ENCODE results near the gene KRTAP13-2. TPM values are rescaled to one million over a fixed set of nuclear protein-coding genes. Genes with fewer than 3 reads are reported as not detected.

Gene KRTAP13-2
- total and polyA plus RNA-seq, 12 donors: 0.41 TPM; not detected in 11

DNA sequence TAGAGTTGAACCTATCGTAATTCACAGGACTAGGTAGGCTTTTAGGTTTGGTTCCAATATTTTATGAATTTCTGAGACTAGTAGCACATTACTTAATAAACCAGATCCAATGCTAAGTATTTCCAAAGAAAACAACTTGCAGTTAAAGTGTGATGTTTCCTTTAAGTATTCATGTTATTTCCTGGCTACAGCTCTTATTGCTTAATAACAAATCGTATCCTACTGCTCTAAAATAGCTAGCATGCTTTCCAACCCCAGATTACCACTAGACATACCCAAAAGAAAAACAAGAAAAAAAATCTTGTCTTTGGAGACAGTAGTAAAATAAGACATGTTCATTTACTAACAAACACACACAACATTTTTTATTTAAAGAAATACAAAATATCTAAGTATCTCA lies 35.5 kb downstream of the KRTAP13-2 start:
- WGBS, 4 donors: 54 to 68% (median 60%) methylated on average over 2 of the region's 2 CpGs
- no peak for DNase-seq
- no peak for TF ChIP-seq POLR2A (IDR thresholded peaks at IDR 0.05)
- TF ChIP-seq, protein P1, sequence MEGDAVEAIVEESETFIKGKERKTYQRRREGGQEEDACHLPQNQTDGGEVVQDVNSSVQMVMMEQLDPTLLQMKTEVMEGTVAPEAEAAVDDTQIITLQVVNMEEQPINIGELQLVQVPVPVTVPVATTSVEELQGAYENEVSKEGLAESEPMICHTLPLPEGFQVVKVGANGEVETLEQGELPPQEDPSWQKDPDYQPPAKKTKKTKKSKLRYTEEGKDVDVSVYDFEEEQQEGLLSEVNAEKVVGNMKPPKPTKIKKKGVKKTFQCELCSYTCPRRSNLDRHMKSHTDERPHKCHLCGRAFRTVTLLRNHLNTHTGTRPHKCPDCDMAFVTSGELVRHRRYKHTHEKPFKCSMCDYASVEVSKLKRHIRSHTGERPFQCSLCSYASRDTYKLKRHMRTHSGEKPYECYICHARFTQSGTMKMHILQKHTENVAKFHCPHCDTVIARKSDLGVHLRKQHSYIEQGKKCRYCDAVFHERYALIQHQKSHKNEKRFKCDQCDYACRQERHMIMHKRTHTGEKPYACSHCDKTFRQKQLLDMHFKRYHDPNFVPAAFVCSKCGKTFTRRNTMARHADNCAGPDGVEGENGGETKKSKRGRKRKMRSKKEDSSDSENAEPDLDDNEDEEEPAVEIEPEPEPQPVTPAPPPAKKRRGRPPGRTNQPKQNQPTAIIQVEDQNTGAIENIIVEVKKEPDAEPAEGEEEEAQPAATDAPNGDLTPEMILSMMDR (IDR thresholded peaks at IDR 0.05): no peak
- Histone ChIP-seq H3K27ac (no peak overlapping the region), H3K27me3 (no peaks in the 10 kb centered on the region), H3K9me3 (replicated peaks in 1 of 3) (no peaks in the 10 kb centered on the region), H3K4me3 (no peak overlapping the region), H3K4me1 (replicated peaks in 1 of 2) (no peaks in the 10 kb centered on the region), H3K36me3 (replicated peaks in 1 of 2) (no peaks in the 10 kb centered on the region)
- intact Hi-C loops (cut with DNase I): no loop called here

DNA sequence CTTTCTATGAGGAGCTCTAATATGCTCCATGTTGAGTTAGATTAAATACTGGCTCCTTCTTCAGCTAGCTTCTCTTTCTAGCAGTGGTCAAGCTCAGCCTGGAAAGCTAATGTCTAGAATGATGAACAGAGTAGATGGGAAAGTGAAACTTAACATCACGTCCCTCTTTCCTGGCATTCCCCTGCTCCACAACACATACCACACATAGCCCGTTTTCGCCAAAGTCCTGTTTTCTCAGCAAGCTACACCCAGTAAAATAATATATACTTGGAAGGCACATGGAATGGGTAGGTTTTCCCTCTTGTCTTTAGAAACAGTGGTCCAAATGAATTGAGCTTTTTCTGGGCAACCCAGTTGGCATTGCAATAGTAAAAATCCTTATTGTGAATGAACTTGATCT lies 38.3 kb downstream of the KRTAP13-2 start:
- WGBS, 4 donors: 62 to 78% (median 72%) methylated on average over 3 of the region's 3 CpGs
- no peaks in the 10 kb centered on the region for H3K27me3 ChIP-seq
- no peaks in the 10 kb centered on the region for H3K36me3 ChIP-seq (replicated peaks in 1 of 2)
- no peaks in the 10 kb centered on the region for H3K9me3 ChIP-seq (replicated peaks in 1 of 3)
- TF ChIP-seq POLR2A (IDR thresholded peaks at IDR 0.05): no peak
- TF ChIP-seq, protein P1 (IDR thresholded peaks at IDR 0.05): no peak
- H3K27ac ChIP-seq: no peak overlapping the region
- intact Hi-C loops (cut with DNase I): no loop called here
- no peak overlapping the region for H3K4me3 ChIP-seq
- no peaks in the 10 kb centered on the region for H3K4me1 ChIP-seq (replicated peaks in 1 of 2)
- DNase-seq: no peak

DNA sequence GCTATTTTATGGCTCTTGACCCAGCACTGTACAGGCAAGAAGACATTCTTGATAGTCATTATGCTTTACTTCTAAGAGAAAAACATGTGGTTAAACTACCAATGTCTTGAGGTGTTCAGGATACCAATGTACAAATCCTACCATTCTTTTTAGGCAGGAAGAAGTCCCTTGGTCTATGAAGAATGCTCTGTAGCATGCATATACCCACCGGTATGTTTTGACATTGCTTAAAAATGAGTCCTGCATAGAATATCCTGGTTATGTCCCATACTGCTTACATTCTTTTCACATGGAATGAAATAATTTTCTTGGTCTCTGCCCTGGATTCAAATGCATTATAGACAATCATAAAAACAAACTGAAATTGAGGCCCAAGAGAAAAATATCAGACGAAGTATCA lies 39.4 kb downstream of the KRTAP13-2 start:
- TF ChIP-seq, protein P1 (IDR thresholded peaks at IDR 0.05): no peak
- no peak for TF ChIP-seq POLR2A (IDR thresholded peaks at IDR 0.05)
- DNase-seq: no peak
- H3K4me1 ChIP-seq (replicated peaks in 1 of 2): no peaks in the 10 kb centered on the region
- no peaks in the 10 kb centered on the region for H3K36me3 ChIP-seq (replicated peaks in 1 of 2)
- intact Hi-C loops (cut with DNase I): no loop called here
- no peak overlapping the region for H3K27ac ChIP-seq
- no peaks in the 10 kb centered on the region for H3K27me3 ChIP-seq
- H3K9me3 ChIP-seq (replicated peaks in 1 of 3): no peaks in the 10 kb centered on the region
- 77 to 85% (median 79%) methylated on average over 2 of the region's 2 CpGs for WGBS, 4 donors
- H3K4me3 ChIP-seq: no peak overlapping the region

DNA sequence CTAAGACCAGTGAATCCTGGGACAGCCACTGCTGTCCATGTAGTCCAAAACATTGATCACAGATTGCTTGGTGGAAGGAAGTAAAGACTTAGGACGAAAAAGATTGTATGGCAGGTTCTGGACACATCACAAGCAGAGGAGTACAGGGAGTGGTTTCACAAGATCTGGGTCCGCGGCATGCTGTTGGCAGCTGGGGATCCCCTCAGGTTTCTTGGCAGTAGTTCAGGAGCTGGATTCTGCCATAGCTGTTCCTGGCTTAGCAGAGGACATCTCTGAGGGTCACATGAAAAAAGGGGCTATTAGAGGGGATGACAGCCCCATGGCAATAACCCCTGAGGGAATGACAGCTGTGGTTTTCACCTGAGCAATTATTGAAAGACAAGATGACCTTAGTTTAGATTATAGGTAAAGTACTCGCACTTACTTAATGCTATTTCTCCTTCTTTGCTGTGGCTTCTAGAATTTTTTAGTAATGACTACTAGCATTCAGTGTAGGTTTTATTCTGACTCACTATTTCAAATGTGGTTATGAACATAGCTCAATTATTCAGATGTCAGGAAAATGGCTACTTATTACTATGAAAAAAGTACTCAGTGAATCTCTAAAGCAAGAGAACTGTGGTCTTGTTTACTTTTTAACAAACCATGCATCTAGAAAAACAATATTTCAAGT lies 42.7 kb downstream of the KRTAP13-2 start:
- DNase-seq: no peak
- H3K36me3 ChIP-seq (replicated peaks in 1 of 2): no peaks in the 10 kb centered on the region
- H3K4me1 ChIP-seq (replicated peaks in 1 of 2): no peaks in the 10 kb centered on the region
- no peak overlapping the region for H3K4me3 ChIP-seq
- no peaks in the 10 kb centered on the region for H3K9me3 ChIP-seq (replicated peaks in 1 of 3)
- no peaks in the 10 kb centered on the region for H3K27me3 ChIP-seq
- intact Hi-C loops (cut with DNase I): no loop called here
- WGBS, 4 donors: 77 to 87% (median 81%) methylated on average over 4 of the region's 4 CpGs
- TF ChIP-seq, protein P1 (IDR thresholded peaks at IDR 0.05): no peak
- no peak for TF ChIP-seq POLR2A (IDR thresholded peaks at IDR 0.05)
- H3K27ac ChIP-seq: no peak overlapping the region

All from adrenal gland (tissue), 12 donors.